T-helper 1 cell (primary cell): ENCODE measurements around the gene NSMCE4A.
"Not testable (repeated sequence)": the region's sequence is repeated elsewhere in the genome, so short reads cannot be mapped to it uniquely, and the experiment has no call there.

ENCODE experiments used
- DNase-seq, 5 donors: peaks; one replicate each; pipeline ENCODE4 v3.0.0-alpha.2; 2012 to 2020
- total RNA-seq, 4 donors: gene quantifications; one replicate each; lab custom pipeline; 2026; lab: John Stamatoyannopoulos, UW

NSMCE4A gene, protein sequence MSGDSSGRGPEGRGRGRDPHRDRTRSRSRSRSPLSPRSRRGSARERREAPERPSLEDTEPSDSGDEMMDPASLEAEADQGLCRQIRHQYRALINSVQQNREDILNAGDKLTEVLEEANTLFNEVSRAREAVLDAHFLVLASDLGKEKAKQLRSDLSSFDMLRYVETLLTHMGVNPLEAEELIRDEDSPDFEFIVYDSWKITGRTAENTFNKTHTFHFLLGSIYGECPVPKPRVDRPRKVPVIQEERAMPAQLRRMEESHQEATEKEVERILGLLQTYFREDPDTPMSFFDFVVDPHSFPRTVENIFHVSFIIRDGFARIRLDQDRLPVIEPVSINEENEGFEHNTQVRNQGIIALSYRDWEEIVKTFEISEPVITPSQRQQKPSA
- 33.2 to 59.1 (median 43.3) reads per million in 4 donors for total RNA-seq

DNA sequence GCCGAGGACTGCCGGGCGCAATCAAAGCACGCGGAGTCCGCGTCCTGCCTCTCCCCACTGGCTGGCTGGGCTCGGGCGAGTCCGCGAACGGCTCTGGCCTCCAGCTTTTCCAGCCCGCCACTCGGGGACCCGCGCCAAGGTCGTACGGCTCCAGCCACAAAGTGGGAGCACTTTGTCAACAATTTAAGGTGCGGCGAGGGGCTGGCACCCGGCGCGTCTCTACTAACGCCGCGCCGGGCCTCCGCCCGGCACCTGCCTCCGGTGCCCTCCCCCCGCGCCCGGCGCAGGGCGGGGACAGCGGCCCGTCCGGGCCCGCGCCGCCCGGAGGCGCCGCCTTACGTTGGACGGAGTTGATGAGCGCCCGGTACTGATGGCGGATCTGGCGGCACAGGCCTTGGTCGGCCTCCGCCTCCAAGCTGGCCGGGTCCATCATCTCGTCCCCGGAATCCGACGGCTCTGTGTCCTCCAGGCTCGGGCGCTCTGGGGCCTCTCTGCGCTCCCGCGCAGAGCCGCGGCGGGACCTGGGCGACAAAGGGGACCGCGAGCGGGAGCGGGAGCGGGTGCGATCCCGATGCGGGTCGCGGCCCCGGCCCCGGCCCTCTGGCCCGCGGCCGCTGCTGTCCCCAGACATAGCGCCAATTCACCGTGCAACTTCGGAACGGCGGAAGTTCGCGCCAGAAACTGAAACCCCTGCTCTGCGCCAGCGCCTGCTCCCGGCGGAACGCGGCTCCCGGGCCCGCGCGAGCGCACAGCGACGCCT, at the start of gene NSMCE4A:
TSS of gene NSMCE4A (minus strand) at position 683 of the 760 bp plus-strand sequence. CDS start at position 631, 52 bp downstream.
- peak; percentile 20 to 77 (median 42) for DNase-seq

DNA sequence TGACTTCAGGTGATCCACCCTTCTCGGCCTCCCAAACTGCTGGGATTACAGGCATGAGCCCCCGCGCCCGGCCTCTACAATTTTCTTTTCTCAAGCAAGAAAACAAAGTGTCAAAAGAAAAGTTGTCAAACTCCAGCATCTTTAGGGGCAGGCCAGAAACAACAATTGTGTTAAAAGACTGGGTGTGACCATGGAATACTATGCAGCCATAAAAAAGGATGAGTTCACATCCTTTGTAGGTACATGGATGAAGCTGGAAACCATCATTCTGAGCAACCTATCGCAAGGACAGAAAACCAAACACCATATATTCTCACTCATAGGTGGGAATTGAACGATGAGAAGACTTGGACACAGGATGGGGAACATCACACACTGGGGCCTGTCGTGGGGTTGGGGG, 48.2 kb upstream of the NSMCE4A start:
- DNase-seq: not testable (repeated sequence)

DNA sequence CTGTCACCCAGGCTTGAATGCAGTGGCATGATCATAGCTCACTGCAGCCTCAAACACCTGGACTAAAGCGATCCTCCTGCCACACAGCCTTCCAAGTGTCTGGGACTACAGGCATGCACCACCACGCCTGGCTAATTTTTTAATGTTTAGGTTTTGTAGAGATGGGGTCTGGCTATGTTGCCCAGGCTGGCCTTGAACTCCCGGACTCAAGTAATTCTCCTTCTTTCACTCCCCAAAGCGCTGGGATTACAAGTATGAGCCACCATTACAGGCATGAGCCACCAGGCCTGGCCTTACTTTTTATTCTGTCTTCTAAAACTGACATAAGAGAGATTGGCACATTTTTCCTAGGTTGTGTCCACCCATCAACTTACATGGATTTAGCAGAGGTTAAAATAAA, 47.3 kb upstream of the NSMCE4A start:
- no peak for DNase-seq

DNA sequence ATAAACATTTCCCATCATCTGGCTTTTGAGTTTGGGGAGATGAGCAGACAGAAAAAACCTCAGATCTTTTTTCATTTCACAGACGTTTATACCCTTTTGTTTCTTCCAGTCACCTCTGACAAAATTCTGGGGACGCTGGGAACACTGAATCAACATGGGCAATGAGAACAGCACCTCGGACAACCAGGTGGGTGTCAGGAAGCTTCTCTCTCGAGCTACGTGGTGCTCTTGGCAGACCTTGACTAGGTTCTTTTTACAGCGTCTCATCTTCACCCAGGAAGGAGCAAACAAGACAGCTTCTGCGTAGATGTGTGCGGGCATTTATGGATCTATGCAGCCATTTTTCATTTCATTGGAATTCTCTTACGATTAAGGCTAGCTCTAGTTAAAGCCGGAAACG, 46.8 kb upstream of the NSMCE4A start:
- DNase-seq: no peak

DNA sequence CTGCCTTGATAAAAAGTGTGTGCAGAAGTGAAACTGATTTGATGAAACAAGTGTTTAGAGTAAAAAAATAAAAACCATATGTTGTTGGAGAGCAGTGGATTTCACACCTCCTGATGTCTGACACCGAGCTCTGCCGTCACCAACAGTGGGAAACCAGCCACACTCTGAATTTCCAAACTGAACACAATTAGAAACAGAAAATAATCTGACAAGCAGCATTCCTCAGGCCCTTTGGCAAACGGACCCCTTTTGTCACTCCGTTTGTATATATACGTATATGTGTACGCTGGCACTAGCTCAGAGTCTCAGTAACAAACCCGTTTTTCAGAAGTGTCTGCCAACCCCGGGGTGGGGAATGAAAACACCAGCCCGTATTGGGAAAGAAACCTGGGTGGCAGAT, 46.4 kb upstream of the NSMCE4A start:
- DNase-seq: no peak

DNA sequence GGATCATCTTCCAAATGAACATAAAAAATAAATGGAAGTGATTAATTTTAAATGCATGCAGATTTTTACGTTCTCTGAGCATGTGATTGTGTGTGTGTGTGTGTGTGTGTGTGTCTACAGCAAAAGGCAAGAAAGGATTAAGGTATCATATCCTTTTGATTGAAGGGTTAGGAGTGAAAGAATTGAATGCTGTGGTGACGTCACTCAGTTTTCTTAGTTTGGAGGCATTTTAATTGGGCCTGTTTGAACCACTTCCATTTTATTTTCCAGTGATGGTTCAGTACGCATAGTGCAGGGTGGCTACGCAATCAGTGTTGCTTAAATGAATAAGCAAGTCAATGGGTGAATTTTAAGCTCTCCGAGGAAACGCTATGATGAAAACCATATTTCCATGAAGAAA, 45.2 kb upstream of the NSMCE4A start:
- DNase-seq: no peak

DNA sequence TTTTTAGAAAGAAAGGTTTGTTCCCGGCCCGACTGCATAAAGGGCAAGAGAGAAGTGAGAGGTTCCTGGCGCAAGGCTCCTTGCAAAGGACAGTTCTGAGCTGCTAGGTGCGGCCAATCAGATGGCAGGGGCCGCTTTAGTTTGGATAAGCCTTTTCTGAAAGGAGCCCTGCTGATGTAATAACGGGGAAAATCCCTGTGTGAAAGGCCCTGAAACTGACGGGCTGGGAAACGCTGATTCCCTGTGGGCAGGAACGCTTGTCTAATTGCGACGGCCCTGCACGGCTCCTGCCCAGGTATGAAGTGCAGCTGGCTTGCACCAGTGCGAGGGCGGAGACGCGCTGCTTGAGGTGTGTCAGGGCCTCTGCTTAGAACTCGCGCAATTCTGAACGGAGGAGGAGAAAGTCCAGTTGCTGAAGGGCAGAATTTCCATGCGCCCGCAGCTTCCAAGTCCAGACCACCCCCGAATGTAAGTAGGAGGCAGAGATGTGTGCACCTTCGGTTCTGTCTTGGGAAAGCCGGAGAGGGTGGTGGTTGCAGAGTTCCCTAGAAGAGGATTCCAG, 44.5 kb upstream of the NSMCE4A start:
- DNase-seq: no peak

DNA sequence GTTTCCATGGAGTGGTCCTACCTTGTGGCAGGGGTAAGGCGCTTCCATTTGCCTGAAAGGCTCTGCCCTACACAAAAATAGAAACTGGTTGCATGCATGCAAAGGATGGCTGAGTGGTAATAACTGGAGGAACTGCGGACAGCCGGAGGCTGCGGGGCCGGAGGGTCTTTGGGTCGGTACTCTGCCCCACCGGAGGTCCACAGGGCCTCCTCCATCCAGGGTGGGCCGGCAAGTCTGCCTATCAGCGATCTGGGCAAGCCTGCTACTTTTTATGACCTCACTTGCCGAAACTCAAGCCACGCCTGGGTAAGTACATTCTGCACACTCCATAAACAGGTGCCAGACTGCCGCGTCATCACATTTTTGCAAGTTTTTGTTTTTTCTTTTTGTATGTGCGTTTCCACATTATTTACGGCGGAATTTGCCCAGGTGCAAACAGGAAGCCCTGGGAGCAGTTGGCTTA, 44.0 kb upstream of the NSMCE4A start:
- DNase-seq: no peak

DNA sequence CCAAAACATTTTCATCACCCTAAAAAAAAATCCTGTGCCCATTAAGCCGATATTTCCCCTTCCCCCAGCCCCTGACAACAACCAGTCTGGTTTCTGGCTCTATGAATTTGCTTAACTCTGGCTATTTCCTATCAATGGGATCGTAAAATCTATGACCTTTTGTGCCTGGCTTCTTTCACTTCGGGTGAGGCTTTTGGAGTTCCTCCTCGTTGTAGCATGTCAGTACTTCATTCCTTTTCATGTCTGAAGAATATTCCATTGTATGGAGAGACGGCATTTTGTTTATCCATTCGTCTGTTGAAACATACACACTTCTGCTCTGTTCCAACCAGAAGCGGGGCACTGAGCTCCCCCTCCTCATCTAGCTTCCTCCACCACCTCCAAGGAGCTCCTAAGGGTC, 43.5 kb upstream of the NSMCE4A start:
- no peak for DNase-seq

DNA sequence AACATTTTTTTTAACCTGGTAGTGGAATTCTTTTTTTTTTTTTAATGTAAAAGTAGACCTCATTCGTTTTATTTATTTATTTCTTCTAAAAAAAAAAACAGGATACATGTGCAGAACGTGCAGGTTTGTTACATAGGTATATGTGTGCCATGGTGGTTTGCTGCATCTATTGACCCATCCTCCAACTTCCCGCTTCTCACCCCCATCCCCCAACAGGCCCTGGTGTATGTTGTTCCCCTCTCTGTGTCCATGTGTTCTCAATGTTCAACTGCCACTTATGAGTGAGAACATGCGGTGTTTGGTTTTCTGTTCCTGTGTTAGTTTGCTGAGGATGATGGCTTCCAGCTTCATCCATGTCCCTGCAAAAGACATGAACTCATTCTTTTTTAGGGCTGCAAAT, 42.9 kb upstream of the NSMCE4A start:
- not testable (repeated sequence) for DNase-seq

DNA sequence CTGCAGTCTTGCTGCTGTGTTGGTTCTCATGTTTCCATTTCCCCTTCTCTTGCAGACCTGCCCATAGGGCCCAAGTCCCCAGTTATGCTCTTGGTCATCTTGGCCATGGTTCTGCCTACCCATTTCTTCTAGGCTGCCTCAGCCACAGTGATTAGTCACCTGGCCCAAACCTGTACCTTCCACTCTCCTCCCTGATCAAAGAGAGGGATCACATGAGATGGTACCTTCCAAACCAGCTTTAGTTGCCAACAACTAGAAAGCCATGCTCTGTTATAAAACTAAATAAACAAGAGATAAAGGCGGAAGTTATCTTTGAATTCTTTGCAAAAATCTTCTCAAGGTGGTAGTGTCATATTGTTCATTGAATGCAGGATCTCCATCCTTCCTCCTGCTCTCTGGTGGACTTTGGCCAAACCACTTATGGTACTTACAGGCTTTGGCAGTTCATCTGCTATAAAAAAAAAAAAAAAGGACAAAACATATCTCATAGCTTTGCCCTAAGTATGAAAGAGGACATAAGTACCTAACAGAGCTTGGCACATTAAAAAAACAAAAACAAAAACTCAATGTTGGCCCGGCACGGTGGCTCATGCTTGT, 39.7 kb upstream of the NSMCE4A start:
- DNase-seq: no peak

DNA sequence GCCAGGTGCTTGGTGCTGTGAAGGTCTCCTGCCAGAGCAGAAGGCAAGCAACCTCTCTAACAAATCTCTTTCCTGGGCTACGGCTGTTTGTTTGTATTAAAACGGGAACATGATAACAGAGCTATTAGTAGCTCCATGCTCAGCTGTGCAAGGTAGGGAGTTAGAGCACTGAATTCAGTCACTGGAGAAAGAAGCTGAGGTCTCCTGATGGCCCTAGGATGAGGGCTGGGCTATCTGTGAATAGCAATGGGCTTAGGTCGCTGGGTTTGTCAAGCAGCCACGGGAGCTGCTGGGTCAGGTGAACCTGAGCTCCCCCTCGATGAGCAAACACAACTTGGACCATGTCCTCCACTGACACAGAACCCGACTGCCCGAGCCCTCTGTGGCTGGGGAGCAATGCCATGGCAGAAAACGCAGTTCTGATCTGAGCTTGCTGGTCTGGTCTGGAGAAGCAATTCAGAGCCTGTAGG, 38.3 kb upstream of the NSMCE4A start:
- DNase-seq: no peak

DNA sequence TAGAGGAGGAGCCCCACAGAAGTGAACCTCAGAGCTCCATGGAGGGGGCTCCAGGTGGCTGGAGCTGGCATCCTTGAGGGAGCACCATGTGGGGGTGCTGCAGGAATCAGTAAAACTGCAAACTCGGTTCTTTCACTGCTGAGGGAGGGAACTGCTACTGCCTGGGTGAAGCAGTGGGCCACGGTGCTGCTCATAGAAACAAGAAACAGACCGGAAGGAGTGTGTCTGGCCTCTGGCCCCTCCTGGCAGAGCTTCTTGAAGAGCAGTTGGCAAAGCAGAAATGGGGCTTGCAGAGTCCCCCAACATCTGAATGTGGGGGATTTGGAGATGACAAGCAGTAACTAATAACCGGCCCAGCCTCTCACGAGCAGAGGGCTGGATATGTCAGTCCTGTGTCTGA, 37.7 kb upstream of the NSMCE4A start:
- no peak for DNase-seq

DNA sequence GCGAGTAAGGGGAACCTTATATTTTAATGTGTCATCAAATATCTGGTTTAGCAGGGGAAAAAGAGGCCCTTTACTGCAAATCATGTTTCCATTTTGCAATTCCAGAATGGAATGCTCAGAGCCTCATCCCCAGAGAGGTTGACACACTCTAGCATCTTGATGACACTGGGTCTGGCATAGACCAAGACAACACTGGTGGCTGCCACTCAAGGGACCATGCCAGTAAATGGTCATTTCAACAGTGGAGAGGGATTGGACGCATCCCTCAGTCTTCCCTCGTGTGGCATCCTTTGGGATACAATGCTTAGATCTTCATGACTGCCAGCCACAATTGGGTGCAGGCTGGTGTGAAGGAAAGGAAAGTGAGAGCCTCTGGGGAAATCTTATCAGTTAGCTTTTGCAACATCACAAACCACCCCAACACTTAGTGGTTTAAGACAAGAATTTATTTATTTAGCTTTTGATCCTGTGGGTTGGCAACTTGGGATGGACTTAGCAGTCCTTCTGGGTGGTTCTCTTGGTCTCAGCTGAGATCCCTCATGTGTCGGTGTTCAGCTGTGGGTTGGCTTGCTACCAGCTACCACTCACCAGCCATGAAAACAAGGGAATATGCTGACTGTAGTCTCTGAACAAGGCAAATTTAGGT, 35.5 kb upstream of the NSMCE4A start:
- no peak for DNase-seq

DNA sequence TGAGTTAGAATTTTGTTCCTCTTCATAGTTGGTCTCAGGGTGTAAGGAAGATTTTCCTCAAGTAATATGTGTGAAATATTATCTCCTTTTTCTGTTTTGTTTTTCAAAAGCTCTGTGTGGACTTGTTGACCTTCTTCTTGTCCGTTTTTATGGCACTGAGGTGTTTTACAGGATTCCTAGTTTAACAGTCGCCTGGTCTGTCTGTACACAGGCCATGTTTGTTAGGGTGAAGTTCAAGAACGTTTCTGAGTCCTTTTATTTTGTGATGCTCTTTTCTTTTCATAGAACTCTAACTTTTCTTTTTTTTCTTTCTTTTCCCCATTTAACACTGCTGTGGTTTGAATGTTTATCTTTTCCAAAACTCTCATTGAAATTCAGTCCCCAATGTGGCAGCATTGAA, 32.4 kb upstream of the NSMCE4A start:
- no peak for DNase-seq

DNA sequence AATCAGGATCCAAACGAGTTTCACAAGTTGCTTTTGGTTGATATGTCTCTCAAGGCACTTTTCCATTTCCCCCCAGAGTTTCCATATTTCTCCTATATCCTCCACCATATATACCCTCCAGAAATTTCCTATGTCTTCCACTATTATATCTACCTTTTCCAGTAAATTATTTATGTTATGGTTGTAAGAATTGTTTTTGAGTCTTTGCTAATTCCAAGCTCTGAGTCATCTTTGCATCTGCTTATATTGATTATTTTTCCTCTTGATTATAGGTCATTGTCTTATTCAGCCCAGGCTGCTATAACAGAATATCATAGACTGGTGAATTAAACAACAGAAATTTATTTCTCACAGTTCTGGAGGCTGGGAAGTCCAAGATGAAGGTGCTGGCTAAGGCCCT, 26.7 kb upstream of the NSMCE4A start:
- DNase-seq: no peak

DNA sequence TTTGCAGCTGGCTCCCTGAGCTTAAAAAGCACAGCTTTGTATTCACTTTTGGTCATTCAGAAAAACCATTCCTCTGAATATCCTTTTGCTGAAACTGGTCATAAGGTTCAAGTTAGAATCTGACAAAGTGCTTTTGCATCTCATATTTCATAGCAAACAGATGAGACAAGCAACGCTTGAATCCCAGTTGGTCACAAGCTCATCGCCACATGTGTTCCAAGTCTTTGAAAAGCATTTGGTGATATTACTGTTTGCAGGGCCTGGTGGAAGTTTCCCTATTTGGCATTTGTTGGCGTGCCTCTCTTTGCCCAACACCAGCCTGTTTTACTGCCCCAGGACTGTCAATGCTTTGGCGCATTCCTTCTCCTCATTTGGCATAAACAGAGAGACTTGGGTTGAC, 24.3 kb upstream of the NSMCE4A start:
- DNase-seq: no peak

DNA sequence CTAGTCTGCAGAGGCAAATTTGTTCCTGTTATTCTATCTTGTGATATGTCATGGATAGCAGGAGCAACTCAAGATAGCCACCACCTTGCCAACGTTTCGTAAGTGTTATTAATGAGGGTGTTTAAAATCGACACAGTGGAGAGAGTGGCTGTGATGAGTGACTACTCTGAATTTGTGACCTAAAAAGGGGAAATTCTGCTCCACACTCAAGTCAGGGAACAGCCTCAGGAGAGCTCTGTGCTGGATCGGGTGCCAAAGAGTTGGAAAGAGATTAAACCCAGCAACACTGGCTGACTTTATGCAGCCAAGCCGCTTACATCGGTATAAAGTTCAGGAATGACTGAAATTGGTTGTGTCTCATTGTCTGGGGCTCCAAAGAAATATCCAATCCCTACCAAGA, 23.4 kb upstream of the NSMCE4A start:
- DNase-seq: no peak

DNA sequence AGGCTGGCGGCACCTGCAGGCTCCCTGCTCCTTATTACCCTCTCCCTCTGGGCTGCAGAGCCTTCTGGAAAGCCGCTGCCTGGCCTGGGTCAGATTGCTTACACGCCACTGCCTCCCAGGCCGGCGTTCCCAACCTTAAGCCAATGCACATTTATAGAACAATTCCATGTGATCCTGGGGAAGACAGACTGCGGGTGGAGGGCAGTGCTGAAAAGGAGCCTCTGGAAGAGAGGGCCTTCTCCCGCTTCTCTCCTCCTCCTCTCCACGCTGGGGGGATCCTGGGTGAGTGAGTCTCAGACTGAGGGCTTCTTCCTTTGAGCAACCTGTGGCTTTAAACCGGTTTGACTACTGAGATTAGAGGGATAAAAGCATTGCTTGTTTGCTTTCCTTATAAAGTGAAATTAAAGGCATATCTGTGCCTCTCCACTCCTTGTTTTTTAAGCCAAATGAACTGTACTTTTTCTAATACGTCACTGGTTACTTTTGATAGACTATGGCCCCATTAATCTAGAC, 19.5 kb upstream of the NSMCE4A start:
- no peak for DNase-seq

DNA sequence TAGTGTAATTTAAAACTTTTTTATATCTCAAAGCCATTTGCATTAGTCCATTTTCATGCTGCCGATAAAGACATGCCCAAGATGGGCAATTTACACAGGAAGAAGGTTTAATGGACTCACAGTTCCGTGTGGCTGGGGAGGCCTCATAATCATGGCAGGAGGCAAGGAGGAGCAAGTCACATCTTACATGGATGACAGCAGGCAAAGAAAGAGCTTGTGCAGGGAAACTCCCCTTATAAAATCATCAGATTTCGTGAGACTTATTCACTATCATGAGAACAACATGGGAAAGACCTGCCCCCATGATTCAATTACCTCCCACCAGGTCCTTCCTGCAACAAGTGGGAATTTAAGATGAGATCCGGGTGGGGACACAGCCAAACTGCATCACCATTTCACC, 16.7 kb upstream of the NSMCE4A start:
- DNase-seq: not testable (repeated sequence)

DNA sequence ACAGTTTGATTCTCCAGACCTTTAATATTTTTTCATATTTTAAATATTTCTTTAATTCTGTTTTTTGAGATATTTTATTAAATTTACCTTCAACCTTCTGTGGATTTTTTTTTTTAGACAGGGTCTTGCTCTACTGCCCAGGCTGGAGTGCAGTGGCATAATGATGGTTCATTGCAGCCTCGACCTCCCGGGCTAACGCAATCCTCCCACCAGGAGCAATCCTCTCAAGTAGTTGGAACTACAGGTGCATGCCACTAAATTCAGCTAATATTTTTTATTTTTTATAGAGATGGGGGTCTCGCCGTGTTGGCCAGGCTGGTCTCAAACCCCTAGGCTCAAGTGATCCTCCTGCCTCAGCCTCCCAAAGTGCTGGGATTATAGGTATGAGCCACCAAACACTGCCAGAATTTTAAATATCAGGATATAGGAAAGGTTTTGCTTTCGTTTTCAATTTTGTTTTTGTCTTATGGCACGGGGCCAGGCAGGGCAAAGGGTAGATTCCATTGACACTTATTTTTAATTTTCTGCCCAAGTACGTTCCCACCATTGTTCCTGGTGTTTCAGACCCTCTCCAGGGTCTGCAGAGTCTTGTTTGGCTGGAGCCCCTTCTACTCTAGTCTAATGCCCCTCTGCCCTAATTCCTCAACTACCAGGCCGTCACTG, 15.1 kb upstream of the NSMCE4A start:
- DNase-seq: no peak
